Cerebellar nuclear complex (tissue), 1 donor: ENCODE results near the gene CDH22.

Experiments used
- DNase-seq, 2 experiments: peaks; one replicate each; lab custom pipeline; 2025; lab: John Stamatoyannopoulos, UW

CDH22 gene

DNA sequence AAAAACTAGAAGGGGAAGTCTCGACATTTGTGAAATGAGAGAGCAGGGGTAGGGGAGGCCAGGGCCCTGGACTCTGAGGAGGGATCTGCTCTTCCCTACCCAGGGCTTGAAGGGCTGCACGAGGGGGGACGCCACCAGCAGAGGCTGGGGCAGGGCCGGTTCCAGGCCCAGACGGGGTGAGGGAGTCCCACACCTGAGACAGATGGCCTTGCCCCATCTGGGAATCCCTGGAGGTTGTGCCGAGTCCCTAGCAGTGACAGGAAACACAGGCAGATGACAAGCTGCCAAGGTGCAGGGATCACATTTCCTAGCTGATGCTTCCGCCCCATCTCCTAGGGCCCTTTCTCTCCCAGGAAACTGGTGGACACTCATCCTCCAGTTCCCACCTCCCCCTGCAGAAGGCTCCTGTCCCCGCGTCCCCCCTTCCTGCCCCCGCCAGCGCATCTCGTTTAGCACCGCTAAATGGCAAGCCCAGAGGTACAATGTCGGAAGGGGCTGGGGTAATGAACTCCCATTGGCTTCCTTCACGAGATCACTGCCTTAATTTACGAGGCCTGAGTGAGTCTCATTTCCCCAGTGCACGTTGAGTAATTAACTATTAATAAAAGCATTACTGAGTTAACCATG, 35.2 kb upstream of the CDH22 start:
- DNase-seq, result no peak

DNA sequence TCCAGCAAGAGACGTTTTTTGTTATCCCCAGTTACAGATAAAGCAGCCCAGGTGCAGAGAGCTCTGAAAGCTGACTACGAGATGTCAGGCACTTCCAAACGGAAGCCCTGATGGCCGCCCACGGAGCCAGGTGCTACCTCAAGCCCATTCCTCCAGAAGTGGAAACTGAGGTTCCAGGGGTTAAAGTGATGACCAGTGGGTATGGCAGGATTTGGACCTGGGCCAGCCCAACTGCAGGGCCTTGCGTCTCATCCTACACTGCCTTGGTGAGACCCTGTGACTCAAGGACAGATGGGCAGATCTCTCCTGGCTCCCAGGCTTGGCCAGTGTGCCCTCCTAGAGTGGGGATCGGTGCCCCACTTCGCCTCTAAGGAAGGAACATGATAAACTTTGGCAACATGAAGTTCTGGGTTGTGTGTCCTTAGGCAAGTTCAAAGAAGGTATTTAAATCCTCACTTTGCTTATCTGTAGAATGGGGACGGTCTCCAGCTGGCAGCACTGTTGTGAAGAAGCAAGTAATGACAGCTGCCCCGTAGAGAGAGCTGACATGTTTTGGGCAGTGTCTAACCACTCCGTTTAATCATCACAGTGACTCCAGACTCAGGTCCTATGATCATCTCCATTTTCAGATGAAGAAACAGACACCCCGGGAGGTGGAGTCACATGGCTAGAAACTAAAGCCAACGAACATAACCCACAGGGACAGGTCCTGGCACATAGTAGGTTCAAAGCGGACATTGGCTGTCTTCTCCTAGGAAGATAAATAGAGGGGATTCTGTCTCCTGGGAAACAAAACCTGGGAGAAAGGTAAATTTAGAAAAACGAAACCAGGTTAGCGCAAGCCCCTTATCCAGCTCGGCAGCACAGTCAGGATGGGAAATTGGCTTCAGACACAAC, 34.4 kb upstream of the CDH22 start:
- DNase-seq, result no peak

DNA sequence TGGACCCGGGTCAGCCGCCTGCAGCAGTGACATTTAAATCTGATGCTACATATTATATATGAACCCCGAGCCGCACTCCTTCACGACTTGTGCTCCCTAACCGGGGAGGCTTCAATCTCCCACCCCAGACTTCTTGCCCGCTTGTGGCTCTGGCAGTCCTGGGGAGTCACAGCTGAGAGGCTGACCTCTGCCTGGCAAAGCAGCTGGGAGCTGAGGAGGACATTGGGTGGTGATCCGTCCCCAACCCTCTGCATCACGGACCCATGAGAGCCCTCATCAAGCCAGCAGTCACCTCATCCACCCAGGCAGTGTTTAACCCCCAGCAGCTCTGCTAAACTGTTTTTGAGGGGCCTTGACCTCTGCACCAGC, 33.7 kb upstream of the CDH22 start:
- DNase-seq, result no peak

DNA sequence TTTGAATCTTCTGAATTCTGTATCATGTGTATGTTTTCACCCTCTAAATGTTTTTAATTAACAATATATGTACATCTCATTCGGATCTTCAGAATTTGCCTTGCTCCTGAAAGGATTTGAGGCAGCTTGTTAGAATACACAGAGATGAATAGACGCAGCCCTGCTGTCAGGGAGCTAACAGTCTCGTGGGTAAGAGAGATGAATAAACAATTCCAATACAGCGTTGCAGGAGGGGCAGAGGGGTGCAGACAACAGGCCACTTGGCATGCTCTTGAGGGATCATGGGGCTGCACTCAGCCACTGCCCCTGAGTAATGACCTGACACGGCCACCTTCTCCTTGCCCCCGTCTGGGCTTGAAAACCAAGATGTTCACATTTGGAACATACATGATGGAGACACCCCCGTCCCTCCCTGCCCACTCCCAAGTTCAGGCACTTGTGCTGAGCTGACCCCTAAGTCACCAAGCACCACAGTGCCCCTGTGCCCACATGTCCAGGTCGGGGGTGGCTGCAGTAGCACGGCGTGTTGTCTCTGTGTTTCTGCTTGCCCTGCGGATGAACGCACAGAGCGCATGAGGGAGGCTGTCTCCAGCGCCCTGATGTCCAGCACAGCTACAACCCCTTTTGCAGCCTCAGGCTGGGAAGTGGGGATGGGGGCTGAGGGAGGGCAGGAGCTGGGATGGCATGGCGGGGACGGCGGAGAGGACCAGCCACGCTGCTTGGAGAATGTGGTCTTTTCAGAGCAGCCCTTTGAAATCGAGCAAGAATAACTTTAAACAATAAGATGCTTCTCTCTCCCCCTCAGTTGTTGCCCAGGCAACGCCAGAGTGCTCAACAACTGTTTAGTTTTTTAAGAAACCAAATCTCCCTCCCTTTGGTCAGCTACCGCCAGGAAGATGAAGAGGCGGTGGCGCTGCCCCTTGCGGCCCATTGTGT, 33.0 kb upstream of the CDH22 start:
- DNase-seq, result no peak

DNA sequence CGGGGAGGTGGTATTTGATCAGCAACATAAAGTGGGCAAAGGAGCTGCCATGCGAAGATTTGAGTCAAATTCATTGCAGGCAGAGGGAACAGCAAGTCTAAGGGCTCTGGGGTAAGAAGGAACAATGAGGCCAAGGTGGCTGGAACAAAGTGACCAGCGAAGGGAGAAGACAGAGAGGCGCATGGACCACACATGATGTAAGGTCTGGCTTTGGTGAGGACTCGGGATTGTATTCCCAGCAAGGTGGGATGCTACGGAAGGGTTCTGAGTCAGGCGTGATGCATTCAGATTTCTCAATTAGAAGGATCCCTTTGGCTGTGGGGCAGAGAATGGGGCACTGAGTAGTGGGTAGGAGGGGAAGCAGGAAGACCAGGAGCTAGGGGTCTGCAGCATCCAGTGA, 30.7 kb upstream of the CDH22 start:
- DNase-seq, result no peak

DNA sequence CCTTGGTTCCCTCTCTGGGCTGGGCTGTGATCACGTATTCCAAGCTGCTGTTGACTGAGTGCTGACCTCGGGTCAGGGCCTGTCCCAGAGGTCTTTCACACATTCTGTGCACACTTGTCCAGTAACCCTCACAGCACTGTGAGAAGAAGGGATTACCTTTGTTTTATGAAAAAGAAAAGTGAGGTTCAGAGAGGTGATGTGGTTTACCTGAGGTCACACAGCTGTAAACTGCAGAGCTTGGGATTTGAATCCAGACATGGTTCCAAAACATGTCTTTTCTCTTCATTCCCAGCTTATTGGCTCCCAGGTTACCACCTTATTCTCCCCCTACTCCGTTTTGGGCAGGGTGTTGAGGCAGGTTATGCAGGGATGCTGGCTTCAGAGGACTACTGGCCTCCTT, 28.4 kb upstream of the CDH22 start:
- no peak for DNase-seq

DNA sequence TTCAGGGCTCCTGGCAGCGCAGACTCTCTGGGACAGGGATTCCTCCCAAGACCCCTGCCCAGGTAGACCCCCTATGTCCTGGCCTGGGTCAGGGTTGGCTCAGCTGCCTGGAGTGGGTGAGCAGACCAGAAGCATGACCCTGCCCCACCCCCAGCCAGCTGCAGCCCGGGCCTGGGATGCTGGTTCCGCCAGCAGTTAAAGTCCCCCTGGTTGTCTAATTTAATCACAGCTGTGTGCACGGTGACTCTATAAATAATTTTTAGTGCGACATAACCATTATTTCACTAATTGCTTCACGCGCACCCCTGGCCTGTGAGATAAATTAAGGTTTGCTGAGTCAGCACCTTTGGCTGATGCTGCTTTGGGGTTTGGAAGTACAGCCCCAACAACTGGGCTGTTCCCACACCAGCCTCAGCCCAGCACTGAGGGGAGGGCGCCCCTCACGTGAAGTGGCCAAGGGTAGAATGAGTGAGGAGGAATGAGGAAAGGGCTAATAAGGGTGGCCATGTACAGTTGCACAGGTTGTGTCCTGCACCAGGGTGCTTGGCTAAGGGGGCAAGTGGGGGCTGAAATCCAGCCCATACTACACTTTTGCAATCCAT, 26.1 kb upstream of the CDH22 start:
- no peak for DNase-seq

DNA sequence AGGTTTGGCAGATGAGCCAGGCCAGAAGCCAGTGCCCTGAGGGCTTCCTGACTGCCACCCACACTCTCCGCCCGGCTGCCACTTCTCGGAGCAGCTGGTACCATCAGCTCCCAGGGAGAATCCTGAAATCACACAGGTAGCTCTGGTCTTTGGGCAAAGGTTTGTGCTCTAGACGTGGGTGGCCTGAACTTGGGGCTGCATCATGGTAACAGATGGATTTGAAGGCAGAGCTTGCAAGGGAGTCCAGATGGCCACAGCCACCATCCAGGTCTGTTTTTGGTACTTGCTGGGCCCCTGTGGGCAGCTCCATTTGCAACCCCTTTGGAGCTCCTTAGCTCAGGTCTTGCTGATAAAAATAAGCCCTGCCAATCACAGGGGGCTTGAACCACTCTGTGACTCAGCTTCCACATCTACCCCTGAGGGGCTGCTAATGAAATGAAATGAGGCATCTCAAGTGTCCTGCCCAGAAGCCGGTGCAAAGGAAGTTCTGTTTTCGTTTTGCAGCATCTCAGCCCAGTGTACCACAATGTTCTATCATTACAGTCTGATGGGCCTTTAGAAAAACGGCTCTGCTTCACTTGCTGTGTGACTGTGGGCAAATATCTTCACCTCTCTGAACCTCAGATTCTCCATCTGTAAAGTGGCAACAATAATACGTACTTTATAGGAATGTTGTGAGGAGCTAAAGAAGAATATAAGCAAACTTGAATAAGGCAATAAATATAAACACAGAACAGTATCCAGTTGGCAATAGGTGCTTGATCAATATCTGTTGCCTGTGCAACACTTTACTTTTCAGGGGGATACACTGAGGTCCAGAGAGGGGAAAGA, 25.1 kb upstream of the CDH22 start:
- peak; percentile 86 to 97 for DNase-seq

DNA sequence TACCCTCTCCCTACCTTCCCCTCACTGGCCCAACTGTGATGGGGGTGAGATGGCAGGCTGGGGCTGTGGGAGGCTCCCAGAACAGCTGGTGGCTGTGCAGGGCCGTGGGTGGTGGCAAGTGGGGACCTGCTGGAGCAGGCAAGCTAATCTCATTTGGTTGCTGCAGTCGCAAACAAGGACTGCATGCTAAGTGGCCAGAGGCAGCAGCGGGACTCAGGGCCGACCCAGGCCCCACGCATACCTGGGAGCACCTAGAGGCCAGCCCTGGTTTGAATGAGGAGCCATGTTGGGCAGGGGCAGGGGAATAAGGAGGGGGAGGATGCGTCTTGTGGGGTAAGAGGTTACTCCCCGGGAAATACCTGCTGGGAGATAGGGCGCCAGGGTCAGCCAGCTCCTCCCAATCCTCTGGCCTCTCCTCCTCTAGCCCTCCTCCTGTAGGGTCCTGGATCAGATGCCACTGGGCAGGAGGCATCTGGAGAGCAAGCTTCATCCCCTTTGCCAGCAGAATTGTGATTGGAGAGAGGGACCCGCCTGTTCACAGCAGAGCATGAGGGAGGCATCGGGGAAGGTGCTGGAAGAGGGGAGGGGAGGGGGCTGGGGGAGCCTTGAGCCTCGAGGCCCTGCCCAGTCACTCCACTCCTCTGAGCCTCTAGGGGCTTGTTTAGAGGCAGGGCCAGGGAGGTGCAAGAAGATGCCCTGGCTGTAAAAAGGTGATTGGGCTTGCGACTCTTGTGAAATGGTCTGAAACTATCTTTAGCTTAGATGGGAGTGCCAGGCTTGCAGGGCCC, 24.3 kb upstream of the CDH22 start:
- no peak for DNase-seq

DNA sequence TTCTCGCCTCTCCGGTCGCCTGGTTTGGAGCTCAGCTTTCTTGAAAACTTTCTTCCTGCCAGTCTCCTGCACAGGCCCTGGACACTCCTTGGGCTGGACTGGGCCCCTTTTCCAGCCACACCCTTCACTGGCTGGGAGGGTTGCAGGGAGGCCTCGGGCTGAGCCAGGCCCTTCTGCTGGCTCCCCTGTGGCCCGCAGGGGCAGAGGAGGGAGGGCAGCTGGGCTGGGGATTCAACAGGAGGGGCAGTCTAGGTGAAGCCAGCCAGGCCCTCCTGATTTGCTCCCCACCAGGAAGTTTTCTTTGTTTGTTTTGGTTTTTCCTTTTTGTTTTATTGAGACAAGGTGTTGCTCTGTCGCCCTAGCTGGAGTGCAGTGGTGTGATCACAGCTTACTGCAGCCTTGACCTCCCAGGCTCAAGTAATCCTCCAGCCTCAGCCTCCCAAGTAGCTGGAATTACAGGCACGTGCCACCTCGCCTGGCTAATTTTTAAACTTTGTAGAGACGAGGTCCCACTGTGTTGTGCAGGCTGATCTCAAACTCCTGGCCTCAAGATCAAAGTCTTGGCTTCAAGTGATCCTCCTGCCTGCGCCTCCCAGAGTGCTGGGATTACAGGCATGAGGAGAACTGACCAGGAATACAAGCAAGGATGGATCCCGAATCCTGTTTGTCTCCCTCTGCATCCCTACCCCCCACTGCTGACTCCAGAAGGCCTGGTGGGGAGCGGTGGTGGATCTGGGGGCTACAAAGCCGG, 23.5 kb upstream of the CDH22 start:
- no peak for DNase-seq

DNA sequence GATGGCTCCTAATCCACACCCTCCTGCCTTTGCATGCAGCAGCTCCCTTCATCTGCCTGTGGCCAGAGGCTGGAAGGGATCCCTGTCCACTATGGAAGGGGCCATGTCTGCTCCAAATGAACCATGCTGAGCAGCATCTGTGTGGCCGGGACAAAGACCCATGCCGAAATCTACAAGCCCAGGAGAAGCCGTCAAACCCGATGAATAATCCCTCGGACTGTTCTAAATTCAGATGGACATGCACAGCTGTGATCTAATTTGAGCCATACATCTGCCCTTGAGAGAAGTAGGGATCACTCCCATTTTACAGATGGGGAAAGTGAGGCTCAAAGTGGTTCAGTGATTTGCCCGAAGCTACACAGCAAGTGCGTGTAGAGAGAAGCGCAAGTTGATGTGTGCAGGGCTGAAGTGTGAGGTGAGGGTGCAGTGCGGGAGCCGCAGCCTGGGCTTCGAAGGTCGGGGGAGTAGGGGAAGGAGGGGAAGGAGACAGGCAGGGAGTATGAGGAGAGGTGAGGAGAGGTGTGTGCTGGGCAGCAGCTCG, 22.6 kb upstream of the CDH22 start:
- DNase-seq, result no peak

DNA sequence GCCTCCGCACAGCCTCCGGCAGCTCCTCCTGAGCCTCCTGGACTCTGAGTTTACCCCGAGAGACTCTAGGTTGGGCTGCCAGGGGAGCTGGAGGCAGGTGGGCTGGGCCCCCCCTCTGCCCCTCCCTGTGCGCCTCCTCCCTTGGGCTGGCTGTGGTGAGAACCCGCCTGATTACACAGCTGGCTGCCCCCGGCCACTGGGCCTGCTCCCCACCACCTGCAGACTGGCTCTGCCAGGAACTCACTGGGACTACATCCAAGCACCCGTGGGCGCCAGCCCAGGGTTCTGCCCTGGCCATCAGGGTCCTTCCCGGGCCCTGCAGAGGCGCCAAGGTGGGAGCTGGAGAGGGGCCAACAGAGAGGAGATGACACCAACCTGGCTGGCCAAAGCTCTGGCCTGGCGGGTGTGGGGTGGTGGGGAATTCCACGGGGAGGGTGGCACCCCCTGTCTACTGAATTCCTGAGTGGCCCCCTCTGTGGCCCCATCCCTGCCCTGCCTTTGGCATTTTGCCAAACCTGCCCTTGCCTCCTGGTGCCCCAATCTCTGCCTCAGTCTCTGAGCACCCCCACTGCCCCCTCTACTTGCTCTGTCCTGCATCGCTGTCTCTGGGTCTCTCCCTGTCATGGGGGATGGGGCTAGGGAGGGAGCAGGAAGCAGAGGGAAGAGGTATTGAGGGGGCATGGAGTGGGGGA, 21.9 kb upstream of the CDH22 start:
- no peak for DNase-seq

DNA sequence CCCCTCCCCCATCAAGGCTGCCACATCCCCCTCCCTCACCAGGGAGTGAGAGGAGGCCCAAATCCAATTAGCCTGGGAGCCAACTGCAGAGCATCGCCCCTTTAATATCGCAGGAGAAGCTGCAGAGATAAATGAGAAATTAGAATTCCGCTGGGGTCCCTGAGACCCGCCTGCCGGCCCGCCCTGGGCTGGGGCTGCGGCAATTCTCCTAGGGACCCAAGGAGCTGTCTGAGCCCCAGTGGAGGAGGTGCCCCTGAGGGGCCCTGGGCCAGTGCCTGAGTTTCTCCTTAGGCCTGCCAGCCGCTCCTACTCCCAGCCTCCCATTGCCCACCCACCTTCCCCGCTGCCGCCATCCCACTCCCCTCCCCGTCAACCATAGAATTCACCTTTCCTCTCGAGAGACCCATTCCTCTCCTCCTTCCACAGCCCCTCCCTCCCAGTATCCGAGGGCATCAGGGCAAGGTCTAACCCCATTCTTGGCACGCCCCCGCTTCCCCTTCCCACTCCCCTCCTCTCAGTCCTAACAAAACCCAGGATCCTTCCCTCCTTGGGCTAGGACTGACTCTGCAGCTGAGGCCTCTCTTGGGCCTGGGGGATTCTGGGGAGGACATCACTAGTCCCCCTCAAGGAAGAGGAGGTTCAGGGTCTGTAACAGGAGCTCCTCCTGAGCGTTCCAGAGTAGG, 20.0 kb upstream of the CDH22 start:
- no peak for DNase-seq

DNA sequence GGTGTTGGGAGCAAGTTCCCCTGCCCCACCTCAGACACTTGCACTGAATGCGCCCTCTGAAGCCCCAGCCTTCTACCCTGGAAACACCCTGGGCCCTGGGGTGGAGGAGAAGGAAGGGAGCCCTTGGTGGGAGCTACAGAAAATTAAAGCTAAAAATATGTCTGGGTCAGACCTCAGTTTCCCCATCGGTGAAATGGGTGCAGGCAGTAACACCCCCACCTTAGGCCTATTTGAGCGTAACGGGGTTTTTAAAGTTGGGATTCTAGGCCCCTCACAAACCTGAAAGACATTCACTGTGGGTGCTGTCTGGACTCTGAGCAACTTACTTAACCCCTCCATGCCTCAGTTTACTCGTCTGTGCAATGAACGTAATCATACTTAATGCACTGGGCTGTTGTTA, 19.3 kb upstream of the CDH22 start:
- no peak for DNase-seq

DNA sequence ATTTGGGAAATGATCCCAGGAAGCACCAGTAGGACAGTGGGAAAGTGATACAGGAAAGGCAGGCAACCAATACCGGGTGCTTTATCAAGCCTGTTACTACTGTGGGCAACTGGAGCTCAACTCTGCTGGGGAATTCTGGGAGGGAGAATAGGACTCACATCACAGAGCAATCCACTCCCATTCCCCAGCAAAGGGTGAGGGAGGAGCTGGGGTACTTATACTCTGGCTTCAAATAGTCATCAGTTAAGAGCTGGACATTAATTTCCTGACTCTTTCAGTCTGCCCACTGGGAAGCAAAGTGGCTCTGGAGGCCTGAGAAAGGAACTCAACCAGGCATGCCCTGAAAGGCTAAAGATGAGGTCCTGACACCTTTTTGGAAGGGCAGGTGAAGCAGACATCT, 17.5 kb upstream of the CDH22 start:
- no peak for DNase-seq

DNA sequence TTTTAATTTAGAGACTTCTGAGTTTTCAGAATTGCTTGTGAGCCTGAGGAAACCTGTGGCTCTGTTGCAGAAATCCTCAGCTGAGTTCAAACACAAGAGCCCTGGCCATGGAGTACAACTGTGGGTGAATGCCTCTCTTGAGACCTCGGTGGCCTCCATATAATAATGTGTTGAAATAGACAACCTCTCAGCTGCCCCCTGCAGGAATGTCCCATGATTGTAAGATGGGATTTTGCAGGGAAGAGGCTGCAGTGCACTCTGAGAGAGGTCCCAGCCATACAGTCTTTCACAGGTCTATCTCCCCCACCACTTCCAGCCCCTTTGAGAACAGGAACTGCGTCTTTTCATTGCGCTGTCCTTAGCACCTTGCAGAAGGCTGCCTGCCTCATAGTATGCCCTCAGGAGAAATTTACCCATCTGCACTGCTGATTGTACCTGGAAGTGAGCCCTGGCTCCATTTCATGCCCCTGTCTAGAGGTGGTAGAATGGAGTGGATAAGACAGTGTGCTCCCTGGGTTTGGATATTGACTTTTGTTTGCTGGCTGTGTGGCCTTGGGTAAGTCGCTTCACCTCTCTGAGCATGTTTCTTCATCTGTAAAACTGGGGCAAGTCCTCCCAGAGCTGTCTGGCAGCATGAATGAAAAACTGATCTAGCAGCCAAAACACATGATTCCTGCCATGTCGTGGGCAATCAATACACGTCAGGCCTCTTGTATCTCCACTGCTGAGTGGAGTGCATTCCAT, 16.8 kb upstream of the CDH22 start:
- no peak for DNase-seq

DNA sequence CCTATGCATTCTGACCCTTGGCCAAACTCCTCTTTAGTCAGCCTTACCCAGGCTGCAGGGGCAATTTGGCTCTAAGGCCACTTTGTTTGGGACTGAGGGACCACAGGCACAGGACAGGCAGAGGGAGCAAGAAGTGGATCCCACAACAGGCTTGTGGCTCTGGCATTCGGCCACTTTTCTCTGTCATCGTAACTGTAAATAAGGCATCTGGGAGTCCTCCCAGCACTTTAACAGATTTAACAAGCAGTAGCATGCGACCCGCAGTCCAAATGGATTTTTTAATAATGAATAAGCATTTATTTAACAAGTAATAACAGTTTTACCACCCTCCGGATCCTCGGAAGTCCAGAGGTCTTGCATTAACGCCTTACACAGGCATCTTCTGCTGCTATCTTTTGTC, 16.1 kb upstream of the CDH22 start:
- no peak for DNase-seq

DNA sequence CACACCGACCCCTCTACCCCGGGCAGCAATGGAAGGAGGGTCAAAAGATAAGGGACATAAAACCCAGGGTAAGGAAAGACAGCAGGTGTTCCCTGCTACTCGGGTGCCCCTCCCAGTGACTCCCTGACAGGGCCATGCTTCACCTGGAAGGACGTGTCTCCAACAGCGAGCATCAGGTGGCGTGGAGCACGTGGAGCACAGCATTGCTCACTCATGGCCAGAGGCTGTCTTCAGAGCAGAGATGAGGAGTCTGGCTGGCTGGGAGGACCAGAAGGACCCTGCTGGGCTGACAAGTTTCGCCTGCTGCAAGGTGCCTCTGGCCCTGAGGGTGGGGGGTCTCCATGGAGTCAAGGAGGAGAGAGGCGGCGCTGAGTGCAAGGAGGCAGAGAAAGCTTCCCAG, 15.3 kb upstream of the CDH22 start:
- no peak for DNase-seq
